B cell (primary cell): ENCODE results near the gene DMPK. TPM values are rescaled to one million over a fixed set of nuclear protein-coding genes. Genes with fewer than 3 reads are reported as not detected.

Experiments used
- ATAC-seq: fragments of 200-7000 bp; cut with Tn5 transposase; one replicate; pipeline ENCODE4 v1.10.0; 2021; ENCODE audit warnings: low read depth, mild to moderate bottlenecking, moderate number of reproducible peaks, moderate library complexity
- CTCF ChIA-PET: fragments of 350-600 bp; sonication (Branson Sonifier 250); formaldehyde crosslinking; loops from one replicate; lab custom pipeline; 2021; ENCODE audit warnings: antibody characterized with exemption, inconsistent platforms; lab: Charles Lee
- POLR2A ChIA-PET: fragments of 350-600 bp; sonication (Branson Sonifier 250); formaldehyde crosslinking; loops from one replicate; lab custom pipeline; 2021; ENCODE audit warnings: antibody characterized with exemption; lab: Charles Lee
- DNase-seq: peaks from one replicate; pipeline ENCODE4 v3.0.0; 2013
- H2AFZ ChIP-seq: 2 replicates; pipeline ENCODE4 v1.6.1; 2012; ENCODE audit warnings: mild to moderate bottlenecking, low read depth, low read length; ENCODE audit not compliant: insufficient read depth, poor library complexity, severe bottlenecking
- H3K27ac ChIP-seq, 2 donors: 1 replicate in 1 of 2; 2 replicates in 1 of 2; pipeline ENCODE4 v1.5.1; 2012 to 2013; ENCODE audit warnings: low read length in 2 of 2, mild to moderate bottlenecking in 2 of 2, moderate library complexity in 1 of 2
- H3K27me3 ChIP-seq, 4 experiments: fragments of 200-600 bp in 1 of 4; sonication (generic) in 1 of 4; replicated peaks in 1 of 4; 1 replicate in 2 of 4; 2 replicates in 2 of 4; pipeline versions ENCODE4 v1.6.1 to v1.7.0; 2013 to 2016; ENCODE audit warnings: low read length in 3 of 4, mild to moderate bottlenecking in 2 of 4, mixed read lengths in 1 of 4, moderate library complexity in 1 of 4; ENCODE audit not compliant: insufficient read depth in 4 of 4, control insufficient read depth in 3 of 4; ENCODE audit errors: control extremely low read depth in 1 of 4
- H3K36me3 ChIP-seq, 2 experiments: replicated peaks in 1 of 2; 1 replicate in 1 of 2; 2 replicates in 1 of 2; pipeline versions ENCODE4 v1.6.1 to v1.7.1; 2013; ENCODE audit warnings: low read length in 1 of 2; ENCODE audit not compliant: insufficient read depth in 2 of 2, control insufficient read depth in 1 of 2; ENCODE audit errors: control extremely low read depth in 1 of 2, extremely low read depth in 1 of 2
- H3K4me1 ChIP-seq, 2 donors: fragments of 200-600 bp in 1 of 2; sonication (generic) in 1 of 2; 1 replicate in 1 of 2; 2 replicates in 1 of 2; pipeline versions ENCODE4 v1.5.1 to v1.6.1; 2013 to 2017; ENCODE audit warnings: low read length in 2 of 2; ENCODE audit not compliant: control insufficient read depth in 2 of 2, insufficient read depth in 2 of 2
- H3K4me2 ChIP-seq: replicated peaks from 2 replicates; pipeline ENCODE3; 2012; ENCODE audit warnings: mild to moderate bottlenecking, low read depth, low read length; ENCODE audit not compliant: poor library complexity, severe bottlenecking
- H3K4me3 ChIP-seq, 5 experiments: fragments of 200-600 bp in 1 of 5; sonication (generic) in 1 of 5; 1 replicate in 3 of 5; 2 replicates in 2 of 5; pipeline versions ENCODE4 v1.5.1 to v1.7.0; 2011 to 2016; ENCODE audit warnings: low read length in 4 of 5, mild to moderate bottlenecking in 4 of 5, low read depth in 2 of 5, control low read depth in 1 of 5, moderate library complexity in 1 of 5; ENCODE audit not compliant: insufficient read depth in 1 of 5; ENCODE audit errors: control extremely low read depth in 1 of 5, extremely low read depth in 1 of 5
- H3K79me2 ChIP-seq: fragments of 200-600 bp; sonication (generic); one replicate; pipeline ENCODE4 v1.6.0; 2016; ENCODE audit warnings: low read length; ENCODE audit not compliant: control insufficient read depth, insufficient read depth
- H3K9ac ChIP-seq: fragments of 200-600 bp; sonication (generic); 2 replicates; pipeline ENCODE4 v1.6.1; 2017; ENCODE audit warnings: mild to moderate bottlenecking, low read length, moderate library complexity
- H3K9me3 ChIP-seq, 3 donors: one replicate each; pipeline versions ENCODE4 v1.6.1 to v1.7.1; 2013; ENCODE audit warnings: low read length in 2 of 3; ENCODE audit not compliant: control insufficient read depth in 2 of 3, insufficient read depth in 1 of 3; ENCODE audit errors: control extremely low read depth in 1 of 3
- H4K20me1 ChIP-seq: 2 replicates; pipeline ENCODE4 v1.6.0; 2012; ENCODE audit warnings: mild to moderate bottlenecking, low read length; ENCODE audit not compliant: insufficient read depth, control insufficient read depth, poor library complexity, severe bottlenecking
- H3K27ac Mint-ChIP-seq: one replicate; pipeline ENCODE4 v1.8.0; 2021; ENCODE audit warnings: mixed read lengths
- H3K27me3 Mint-ChIP-seq: one replicate; pipeline ENCODE4 v1.8.0; 2021; ENCODE audit warnings: mixed read lengths
- H3K4me1 Mint-ChIP-seq: one replicate; pipeline ENCODE4 v1.8.0; 2021; ENCODE audit warnings: mixed read lengths
- H3K4me3 Mint-ChIP-seq: one replicate; pipeline ENCODE4 v1.8.0; 2021; ENCODE audit warnings: mixed read lengths
- H3K9me3 Mint-ChIP-seq: one replicate; pipeline ENCODE4 v1.8.0; 2022; ENCODE audit warnings: mixed read lengths; ENCODE audit not compliant: insufficient read depth
- CTCF ChIP-seq: fragments of 200-600 bp; IDR thresholded peaks from one replicate; pipeline ENCODE4 v1.8.0; 2022; ENCODE audit warnings: antibody characterized with exemption, mild to moderate bottlenecking
- EZH2 ChIP-seq: IDR thresholded peaks from 2 replicates; pipeline ENCODE4 v1.6.1; 2012; ENCODE audit warnings: borderline replicate concordance, low read depth, mild to moderate bottlenecking, moderate library complexity, low read length; ENCODE audit not compliant: insufficient read depth, poor library complexity, severe bottlenecking
- WGBS: methylation state at CpG from one replicate; pipeline ENCODE4 v1.1.5; 2013; ENCODE audit warnings: missing lambda C conversion rate; ENCODE audit not compliant: insufficient coverage; 5-methylcytosine and 5-hydroxymethylcytosine counted together
- intact Hi-C: fragments of 100-400 bp; cut with micrococcal nuclease; formaldehyde crosslinking; loops from one replicate; pipeline ENCODE4 v1.10.0; 2022
- polyA plus RNA-seq: library from polyadenylated mRNA; depleted of rRNA; stranded (reverse); fragments of >200 nt; gene quantifications from 2 replicates; pipeline ENCODE4 v1.2.3, GENCODE V29; 2012
- total RNA-seq, 2 donors: library from RNA; stranded (reverse); fragments of 120-200 nt in 1 of 2; gene quantifications; 1 replicate in 1 of 2; 2 replicates in 1 of 2; pipeline versions ENCODE4 v1.2.3 to v1.2.4, GENCODE V29; 2013 to 2022

DMPK gene
- total and polyA plus RNA-seq, 2 donors (not counting 1 experiment from before 2014, with no cell fraction given): 28.7 to 58.3 TPM

- Histone ChIP-seq H3K4me1 (peaks cover 12 to 32% of the 10 kb centered on the region in 2 donors), H3K79me2 (no peaks in the 10 kb centered on the region), H3K27me3 (peaks cover 0 to 36% (median 8%) of the 10 kb centered on the region in 4 experiments), H3K4me2 (peak overlapping the region; percentile 96), H3K27ac (peak overlapping the region in 1 of 2 donors; percentile 11), H3K36me3 (no peaks in the 10 kb centered on the region), H3K9ac (peak overlapping the region; percentile 78), H3K9me3 (peaks cover 0 to 3% (median 0%) of the 10 kb centered on the region in 3 donors), H2AFZ (peak overlapping the region; percentile 93), H3K4me3 (peak overlapping the region; percentile 13 to 88 (median 81)), H4K20me1 (no peaks in the 10 kb centered on the region)
- ChIA-PET CTCF (interaction anchor here (1.0 to 8.3 kb wide), 13 partner anchors 16 to 249 kb away, joined by 3 to 302 read pairs (median 10); partner anchors contain the start of genes CCDC61, DMWD, QPCTL and SNRPD2), POLR2A (interaction anchor here (0.5 to 3.9 kb wide), 10 partner anchors 24 to 248 kb away, joined by 3 to 23 read pairs (median 4); partner anchors contain the start of genes DMWD, FBXO46, IRF2BP1 and SYMPK)
- peaks cover 9% of the 10 kb centered on the region for H3K27me3 Mint-ChIP-seq
- no peak overlapping the region for H3K27ac Mint-ChIP-seq
- ATAC-seq (no peak), DNase-seq (no peak)
- intact Hi-C loops: loop anchor here (2.0 kb wide), 1 partner anchor 38 kb away; the partner anchor contains the start of gene FBXO46
- WGBS: under 1% methylated on average over 28 of the region's 33 CpGs
- no peak for TF ChIP-seq CTCF
- TF ChIP-seq EZH2: no peak
- H3K9me3 Mint-ChIP-seq: no peaks in the 10 kb centered on the region
- peak overlapping the region; percentile 90 for H3K4me3 Mint-ChIP-seq
- H3K4me1 Mint-ChIP-seq: peaks cover 29% of the 10 kb centered on the region
Measured at GRCh38 chr19:45768655-45768983, 13.7 kb downstream of the DMPK start.
